Neutrophil (primary cell): ENCODE measurements around the gene EMX2.

Experiments used
- H3K27ac ChIP-seq: fragments of 200-600 bp; sonication (generic); 2 replicates; pipeline ENCODE4 v1.5.1; 2016; ENCODE audit warnings: mild to moderate bottlenecking, moderate library complexity
- H3K27me3 ChIP-seq: fragments of 200-600 bp; sonication (generic); 2 replicates; pipeline ENCODE4 v1.6.0; 2016; ENCODE audit warnings: mild to moderate bottlenecking
- H3K36me3 ChIP-seq: fragments of 200-600 bp; sonication (generic); 2 replicates; pipeline ENCODE4 v1.5.1; 2017
- H3K4me1 ChIP-seq, 2 experiments: fragments of 200-600 bp in 1 of 2; sonication (generic) in 1 of 2; 1 replicate in 1 of 2; 2 replicates in 1 of 2; pipeline versions ENCODE4 v1.5.1 to v1.6.1; 2013 to 2016; ENCODE audit warnings: low read depth in 1 of 2, low read length in 1 of 2, mild to moderate bottlenecking in 1 of 2, moderate library complexity in 1 of 2; ENCODE audit not compliant: control insufficient read depth in 1 of 2, insufficient read depth in 1 of 2
- H3K4me3 ChIP-seq, 2 experiments: fragments of 200-600 bp in 1 of 2; sonication (generic) in 1 of 2; 1 replicate in 1 of 2; 2 replicates in 1 of 2; pipeline ENCODE4 v1.5.1; 2013 to 2016; ENCODE audit warnings: low read depth in 1 of 2, low read length in 1 of 2, mild to moderate bottlenecking in 1 of 2, moderate library complexity in 1 of 2
- H3K9me3 ChIP-seq: fragments of 200-600 bp; sonication (generic); 2 replicates; pipeline ENCODE4 v1.5.1; 2016
- CTCF ChIP-seq: fragments of 200-600 bp; sonication (generic); IDR thresholded peaks from 2 replicates; pipeline ENCODE4 v1.5.1; 2016; ENCODE audit warnings: antibody characterized with exemption

EMX2 gene

GRCh38 chr10:117542706-117543224 lies at the start of gene EMX2:
EMX2 (plus strand) TSS chr10:117542746; CDS start chr10:117543268, 522 bp downstream.
- Histone ChIP-seq H3K36me3 (no peaks in the 10 kb centered on the region), H3K4me3 (peak within 1 kb of the TSS in 1 of 2 experiments; percentile 13), H3K9me3 (no peaks in the 10 kb centered on the region), H3K27ac (no peak within 1 kb of the TSS), H3K27me3 (peaks cover 100% of the 10 kb centered on the region), H3K4me1 (peaks cover 12 to 27% of the 10 kb centered on the region in 2 experiments)
- TF ChIP-seq CTCF, result no peak

- TF ChIP-seq CTCF, result no peak
- Histone ChIP-seq H3K4me1 (no peaks in the 10 kb centered on the region), H3K27ac (no peak overlapping the region), H3K4me3 (no peak overlapping the region), H3K36me3 (no peaks in the 10 kb centered on the region), H3K9me3 (no peaks in the 10 kb centered on the region), H3K27me3 (peaks cover 62% of the 10 kb centered on the region)
These were observed 46.5 kb upstream of the EMX2 start for GRCh38 chr10:117496031-117496430.

GRCh38 chr10:117496616-117497028 lies 45.9 kb upstream of the EMX2 start:
- H3K36me3 ChIP-seq, result no peaks in the 10 kb centered on the region
- no peak overlapping the region for H3K4me3 ChIP-seq
- TF ChIP-seq CTCF, result peak; percentile 89
- H3K9me3 ChIP-seq, result no peaks in the 10 kb centered on the region
- no peak overlapping the region for H3K27ac ChIP-seq
- peaks cover 62% of the 10 kb centered on the region for H3K27me3 ChIP-seq
- no peaks in the 10 kb centered on the region for H3K4me1 ChIP-seq

- H3K27me3 ChIP-seq, result peaks cover 62% of the 10 kb centered on the region
- no peak for TF ChIP-seq CTCF
These were observed 44.8 kb upstream of the EMX2 start for GRCh38 chr10:117497736-117498135.

GRCh38 chr10:117499248-117500105 lies 43.1 kb upstream of the EMX2 start:
- Histone ChIP-seq H3K27me3 (peaks cover 62% of the 10 kb centered on the region), H3K36me3 (no peaks in the 10 kb centered on the region)
- TF ChIP-seq CTCF, result no peak

More at GRCh38 chr10:117497736-117498135, 44.8 kb upstream of the EMX2 start:
- no peak overlapping the region for H3K4me3 ChIP-seq
- no peaks in the 10 kb centered on the region for H3K4me1 ChIP-seq
- no peaks in the 10 kb centered on the region for H3K36me3 ChIP-seq
- H3K27ac ChIP-seq, result no peak overlapping the region
- H3K9me3 ChIP-seq, result no peaks in the 10 kb centered on the region

More at GRCh38 chr10:117499248-117500105, 43.1 kb upstream of the EMX2 start:
- Histone ChIP-seq H3K27ac (no peak overlapping the region), H3K4me1 (no peaks in the 10 kb centered on the region), H3K9me3 (no peaks in the 10 kb centered on the region), H3K4me3 (no peak overlapping the region)
